ENCODE measurements around the gene PGAM5. TPM values are rescaled to one million over a fixed set of nuclear protein-coding genes. Genes with fewer than 3 reads are reported as not detected.

The PGAM5 gene
- total and polyA plus RNA-seq, 2 of the 13 experiments (the other 11 are each of a cell fraction or from before 2014, with no cell fraction given): 18.0 to 77.9 TPM

DNA sequence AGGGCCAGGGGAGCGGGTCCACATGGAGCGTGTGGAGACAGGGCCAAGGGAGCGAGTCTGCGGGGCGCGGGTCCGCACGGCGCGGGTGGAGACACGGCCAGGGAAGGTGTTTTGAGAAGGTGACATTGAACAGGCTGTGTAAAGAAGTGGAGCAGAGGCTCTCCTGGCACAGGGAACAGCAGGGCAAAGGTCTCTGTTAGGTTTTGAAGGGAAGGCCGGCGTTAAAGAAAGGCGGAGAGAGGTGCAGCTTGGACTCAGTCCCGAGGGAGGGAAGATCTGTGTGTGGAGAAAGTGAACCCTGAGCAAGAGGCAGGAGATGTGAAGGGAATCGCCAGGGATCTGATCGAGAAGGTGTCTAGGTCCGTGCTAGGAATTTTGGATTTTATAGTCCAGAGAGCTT, 21.4 kb upstream of the PGAM5 start (continued):
- TF ChIP-seq ESRRA (CRISPR knock-in tag; IDR thresholded peaks at IDR 0.05; ENCODE audit: low read depth) (peak; percentile 83; the same call in 1 of the 2 replicates), PHF8 (CRISPR knock-in tag; IDR thresholded peaks at IDR 0.05) (0 out of 2 replicates have a peak, but pooled peaks have one; percentile 24), ARID5B (CRISPR knock-in tag; IDR thresholded peaks at IDR 0.05) (no peak), HNF4A (CRISPR knock-in tag; IDR thresholded peaks at IDR 0.05) (peak; percentile 66), SAP130 (CRISPR knock-in tag; IDR thresholded peaks at IDR 0.05; ENCODE audit: low read depth) (peak; percentile 60), SATB2 (CRISPR knock-in tag; IDR thresholded peaks at IDR 0.05) (no peak), DNMT1 (CRISPR knock-in tag; IDR thresholded peaks at IDR 0.05) (no peak), ZNF260 (CRISPR knock-in tag; IDR thresholded peaks at IDR 0.05; ENCODE audit: borderline replicate concordance, low read depth) (no peak), ZBTB8A (CRISPR knock-in tag; IDR thresholded peaks at IDR 0.05; ENCODE audit: borderline replicate concordance, low read depth) (no peak), MZF1 (CRISPR knock-in tag; IDR thresholded peaks at IDR 0.05; ENCODE audit: borderline replicate concordance) (no peak), ZHX1 (CRISPR knock-in tag; IDR thresholded peaks at IDR 0.05; ENCODE audit: low read depth) (no peak), RARA (CRISPR knock-in tag; IDR thresholded peaks at IDR 0.05) (no peak), HOXA7 (CRISPR knock-in tag; IDR thresholded peaks at IDR 0.05) (no peak), FOSL1 (CRISPR knock-in tag; IDR thresholded peaks at IDR 0.05; ENCODE audit: borderline replicate concordance) (no peak), KLF15 (CRISPR knock-in tag; IDR thresholded peaks at IDR 0.05; ENCODE audit: borderline replicate concordance) (no peak)
